GM12878 (cell line): ENCODE results near the gene SUGCT. TPM values are rescaled to one million over a fixed set of nuclear protein-coding genes. Genes with fewer than 3 reads are reported as not detected.

Experiments used
- ATAC-seq: fragments of 200-7000 bp; cut with Tn5 transposase; 3 replicates; pipeline ENCODE4 v1.9.1; 2020; ENCODE audit warnings: mild to moderate bottlenecking, moderate library complexity
- BruUV-seq: library from RNA; stranded (reverse); fragments of 400-500 nt; replicated peaks from 2 replicates; lab custom pipeline; 2021; lab: Mats Ljungman, UMichigan
- CTCF ChIA-PET: fragments of 300-600 bp; sonication (Branson Sonifier 250); formaldehyde crosslinking; extraction: SDS; loops from one replicate; lab custom pipeline; 2021; ENCODE audit warnings: inconsistent platforms; lab: Yijun Ruan, JAX
- POLR2A ChIA-PET: fragments of 350-600 bp; formaldehyde crosslinking; extraction: SDS; loops from one replicate; lab custom pipeline; 2021; ENCODE audit warnings: inconsistent platforms; lab: Charles Lee
- RAD21 ChIA-PET: fragments of 300-600 bp; sonication (Branson Sonifier 250); formaldehyde crosslinking; loops from one replicate; lab custom pipeline; 2023; ENCODE audit warnings: antibody characterized with exemption; ENCODE audit not compliant: unreplicated experiment; lab: Charles Lee
- SMC1A ChIA-PET: fragments of 300-600 bp; sonication (Branson Sonifier 250); formaldehyde crosslinking; loops from one replicate; lab custom pipeline; 2023; ENCODE audit not compliant: unreplicated experiment, uncharacterized antibody; lab: Charles Lee
- DNase-seq: peaks from one replicate; pipeline ENCODE4 v3.0.0-alpha.2; 2011; ENCODE audit warnings: low read depth, low spot score
- FAIRE-seq: peaks from 3 replicates; lab custom pipeline; 2011; peaks lifted over from hg19 to GRCh38; lab: Jason Lieb, UNC
- H2AFZ ChIP-seq: 2 replicates; pipeline ENCODE4 v1.6.0; 2011; ENCODE audit warnings: low read depth, low read length, control low read depth; ENCODE audit not compliant: control insufficient read depth
- H3K27ac ChIP-seq: 2 replicates; pipeline ENCODE4 v1.5.1; 2011; ENCODE audit warnings: control low read depth; ENCODE audit not compliant: control insufficient read depth, insufficient read depth
- H3K27me3 ChIP-seq, 2 experiments: replicated peaks in 1 of 2; 2 replicates each; pipeline versions ENCODE4 v1.6.0 to v1.6.1; 2011; ENCODE audit warnings: low read length in 1 of 2; ENCODE audit not compliant: control insufficient read depth in 2 of 2, insufficient read depth in 2 of 2
- H3K36me3 ChIP-seq, 2 experiments: 2 replicates each; pipeline ENCODE4 v1.5.1; 2011; ENCODE audit warnings: low read length in 1 of 2; ENCODE audit not compliant: control insufficient read depth in 2 of 2, insufficient read depth in 2 of 2
- H3K4me1 ChIP-seq: 2 replicates; pipeline ENCODE4 v1.6.1; 2011; ENCODE audit warnings: mild to moderate bottlenecking, low read length, moderate library complexity, mixed read lengths; ENCODE audit not compliant: control insufficient read depth, insufficient read depth
- H3K4me2 ChIP-seq: 2 replicates; pipeline ENCODE4 v1.6.0; 2011; ENCODE audit warnings: control low read depth; ENCODE audit not compliant: control insufficient read depth, insufficient read depth
- H3K4me3 ChIP-seq: fragments of 200-600 bp; sonication (generic); 2 replicates; pipeline ENCODE4 v1.5.1; 2016
- H3K79me2 ChIP-seq: 2 replicates; pipeline ENCODE4 v1.6.0; 2011; ENCODE audit warnings: low read length; ENCODE audit not compliant: control insufficient read depth, insufficient read depth
- H3K9ac ChIP-seq: 2 replicates; pipeline ENCODE4 v1.8.0; 2011; ENCODE audit warnings: low read length, control low read depth, mixed read lengths; ENCODE audit not compliant: control insufficient read depth, insufficient read depth
- H3K9me3 ChIP-seq: replicated peaks from 3 replicates; pipeline ENCODE4 v1.5.1; 2011; ENCODE audit warnings: mild to moderate bottlenecking, low read length; ENCODE audit not compliant: control insufficient read depth, insufficient read depth
- H4K20me1 ChIP-seq: 2 replicates; pipeline ENCODE4 v1.6.0; 2011; ENCODE audit not compliant: control insufficient read depth, insufficient read depth
- CHD2 ChIP-seq: IDR thresholded peaks from 2 replicates; pipeline ENCODE4 v1.6.1; 2011; ENCODE audit warnings: low read depth, low read length, improper control_type of control experiment, borderline replicate concordance
- FOXM1 ChIP-seq: IDR thresholded peaks from 2 replicates; pipeline ENCODE4 v1.6.1; 2012; ENCODE audit warnings: low read depth, mild to moderate bottlenecking, inconsistent platforms, low read length, moderate library complexity
- GATAD2B ChIP-seq: fragments of 450-650 bp; conservative IDR thresholded peaks from 2 replicates; pipeline ENCODE4 v1.6.1; 2017; ENCODE audit warnings: low read depth, mild to moderate bottlenecking, moderate library complexity
- IKZF1 ChIP-seq: fragments of 450-650 bp; conservative IDR thresholded peaks from 2 replicates; pipeline ENCODE4 v1.6.1; 2017; ENCODE audit warnings: antibody characterized with exemption, mild to moderate bottlenecking
- MTA3 ChIP-seq: IDR thresholded peaks from 2 replicates; pipeline ENCODE4 v1.6.1; 2012; ENCODE audit warnings: low read length, inconsistent platforms, borderline replicate concordance
- PAX5 ChIP-seq: IDR thresholded peaks from 2 replicates; pipeline ENCODE4 v1.6.1; 2011; ENCODE audit warnings: low read depth, low read length, borderline replicate concordance
- PBX3 ChIP-seq: IDR thresholded peaks from 2 replicates; pipeline ENCODE4 v1.6.1; 2011; ENCODE audit warnings: mild to moderate bottlenecking, low read depth, low read length, moderate library complexity; ENCODE audit not compliant: insufficient replicate concordance
- PKNOX1 ChIP-seq: fragments of 450-650 bp; IDR thresholded peaks from 2 replicates; pipeline ENCODE4 v1.6.1; 2016; ENCODE audit warnings: mild to moderate bottlenecking
- REST ChIP-seq: IDR thresholded peaks from 2 replicates; pipeline ENCODE4 v1.6.1; 2012; ENCODE audit warnings: mild to moderate bottlenecking, low read depth, low read length
- RUNX3 ChIP-seq: IDR thresholded peaks from 2 replicates; pipeline ENCODE4 v1.6.1; 2012; ENCODE audit warnings: low read length, inconsistent platforms
- SRF ChIP-seq, 2 experiments: IDR thresholded peaks; 2 replicates each; pipeline ENCODE4 v1.6.1; 2011; ENCODE audit warnings: low read depth in 2 of 2, low read length in 2 of 2, mild to moderate bottlenecking in 1 of 2, moderate library complexity in 1 of 2
- WGBS: methylation state at CpG from one replicate; pipeline ENCODE4 v1.1.6; 2016; ENCODE audit warnings: low lambda C conversion rate; ENCODE audit not compliant: insufficient replicate concordance, insufficient coverage; ENCODE audit errors: missing lambda C conversion rate; 5-methylcytosine and 5-hydroxymethylcytosine counted together
- in situ Hi-C: fragments of 300-500 bp; cut with MboI; formaldehyde crosslinking; loops from 9 replicates; pipeline ENCODE4 v1.14.3; 2018; ENCODE audit warnings: mixed read lengths
- intact Hi-C: fragments of 100-400 bp; cut with micrococcal nuclease; formaldehyde crosslinking; loops from one replicate; pipeline ENCODE4 v1.14.2; 2022; ENCODE audit not compliant: unreplicated experiment
- polyA plus RNA-seq, 11 experiments: library from polyadenylated mRNA; depleted of rRNA in 4 of 11; unstranded in 6 of 11; stranded (reverse) in 5 of 11; fragments of >200 nt; fragmentation: Nextera tagmentation in 4 of 11; fragmentation: Illumina TruSeq in 1 of 11; extraction: Ambion mirVana in 4 of 11; extraction: Trizol in 1 of 11; gene quantifications; 1 replicate in 1 of 11; 2 replicates in 10 of 11; pipeline versions ENCODE4 v1.2.1 to v1.2.3, GENCODE V29; 2011 to 2016; ENCODE audit warnings: inconsistent platforms in 2 of 11, missing spikeins in 2 of 11, low read depth in 1 of 11
- total RNA-seq, 4 experiments: library from RNA; depleted of rRNA in 3 of 4; stranded (reverse); fragments of >200 nt in 3 of 4; fragmentation: Illumina TruSeq in 1 of 4; extraction: Trizol in 1 of 4; gene quantifications; 2 replicates each; pipeline versions ENCODE4 v1.2.1 to v1.2.3, GENCODE V29; 2013 to 2021

SUGCT gene
- total and polyA plus RNA-seq, 10 of the 15 experiments (the other 5 are each of a cell fraction or from before 2014, with no cell fraction given) = 0.08 to 1.2 (median 0.67) TPM; not detected in 1

- ChIA-PET POLR2A (no interaction called here), SMC1A (no interaction called here), RAD21 (no interaction called here)
- Histone ChIP-seq H3K4me2 (no peak overlapping the region), H3K4me1 (no peaks in the 10 kb centered on the region), H3K9ac (no peak overlapping the region), H2AFZ (no peak overlapping the region), H3K27ac (no peak overlapping the region), H4K20me1 (no peaks in the 10 kb centered on the region), H3K9me3 (no peaks in the 10 kb centered on the region), H3K27me3 (no peaks in the 10 kb centered on the region; a peak in 2 of 4 replicates)
- 38% methylated on average over 9 of the region's 9 CpGs for WGBS
- in situ Hi-C loops = no loop called here
- no TSS peak for BruUV-seq
- intact Hi-C loops = no loop called here
- TF ChIP-seq FOXM1 (no peak), CHD2 (no peak), MTA3 (no peak)
- TF ChIP-seq, all 136 proteins: peak for 0
- Histone ChIP-seq H3K79me2 (no peaks in the 10 kb centered on the region), H3K36me3 (no peaks in the 10 kb centered on the region), H3K4me3 (no peak overlapping the region)
- DNase-seq (no peak), ATAC-seq (no peak), FAIRE-seq (no peak)
- CTCF ChIA-PET = no interaction called here
Measured at GRCh38 chr7:40175725-40176510, 41.1 kb downstream of the SUGCT start.

DNA sequence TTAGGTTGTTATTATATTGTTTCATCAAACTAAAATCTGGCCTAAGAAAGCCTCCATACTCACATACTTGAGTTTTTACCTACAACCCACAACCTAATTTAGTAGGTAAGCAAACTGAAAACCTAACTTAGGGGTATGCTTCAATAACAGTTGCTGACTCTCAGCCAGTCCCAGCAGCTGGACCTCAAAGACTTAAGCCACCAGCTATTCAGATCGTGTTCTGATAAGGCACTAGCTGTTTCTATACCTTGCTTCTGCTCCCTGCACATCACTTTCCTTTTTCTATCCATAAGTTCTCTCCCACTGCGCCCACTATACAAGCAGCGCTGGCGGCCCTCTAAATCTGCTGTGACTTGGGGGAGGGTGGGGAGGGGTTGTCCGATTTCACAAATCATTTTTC lies 42.3 kb downstream of the SUGCT start:
- RAD21 ChIA-PET = no interaction called here
- Histone ChIP-seq H4K20me1 (no peaks in the 10 kb centered on the region), H3K27me3 (no peaks in the 10 kb centered on the region; a peak in 1 of 4 replicates), H2AFZ (no peak overlapping the region), H3K4me1 (no peaks in the 10 kb centered on the region), H3K9me3 (no peaks in the 10 kb centered on the region), H3K27ac (no peak overlapping the region), H3K79me2 (no peaks in the 10 kb centered on the region), H3K36me3 (no peaks in the 10 kb centered on the region), H3K4me2 (no peak overlapping the region), H3K4me3 (no peak overlapping the region), H3K9ac (no peak overlapping the region)
- POLR2A ChIA-PET = no interaction called here
- intact Hi-C loops = no loop called here
- no peak for ATAC-seq
- CTCF ChIA-PET = no interaction called here
- SMC1A ChIA-PET = no interaction called here
- WGBS = 60% methylated on average over 5 of the region's 5 CpGs
- no peak for FAIRE-seq
- DNase-seq = no peak
- in situ Hi-C loops = no loop called here
- BruUV-seq = no TSS peak
- TF ChIP-seq GATAD2B (no peak), IKZF1 (no peak), PKNOX1 (no peak), SRF (IDR thresholded peaks at IDR 0.05; ENCODE audit: low read depth in 2 of 2, low read length in 2 of 2) (no peak), PAX5 (no peak), RUNX3 (no peak), REST (no peak), PBX3 (no peak)
